Transverse colon (tissue), 3 donors: ENCODE results near the gene SIT1.

Source experiments
- POLR2A ChIP-seq: fragments of 450-650 bp; IDR thresholded peaks from one replicate; pipeline ENCODE4 v1.6.1; 2016; ENCODE audit warnings: antibody characterized with exemption, mild to moderate bottlenecking, moderate library complexity
- TF ChIP-seq, protein P1 (sequence below), 5 experiments: fragments of 200-600 bp in 3 of 5; fragments of 450-650 bp in 2 of 5; sonication (generic) in 3 of 5; IDR thresholded peaks; 1 replicate in 2 of 5; 2 replicates in 3 of 5; pipeline ENCODE4 v1.5.1; 2016 to 2017; ENCODE audit warnings: antibody characterized with exemption in 5 of 5, inconsistent platforms in 3 of 5, mild to moderate bottlenecking in 2 of 5, moderate library complexity in 1 of 5

DNA sequence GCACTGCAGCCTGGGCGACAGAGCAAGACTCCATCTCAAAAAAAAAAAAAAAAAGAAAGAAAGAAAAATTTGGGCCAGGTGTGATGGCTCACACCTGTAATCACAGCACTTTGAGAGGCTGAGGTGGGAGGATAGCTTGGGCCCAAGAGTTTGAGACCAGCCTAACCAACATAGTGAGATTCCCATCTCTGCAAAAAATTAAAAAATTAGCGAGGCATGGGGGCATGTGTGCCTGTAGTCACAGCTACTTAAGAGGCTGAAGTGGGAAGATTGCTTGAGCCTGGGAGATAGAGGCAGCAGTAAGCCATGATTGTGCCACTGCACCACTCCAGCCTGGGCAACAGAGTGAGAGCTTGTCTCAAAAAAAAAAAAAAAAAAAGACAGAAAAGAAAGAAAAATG lies 2.9 kb upstream of the SIT1 start:
- TF ChIP-seq POLR2A = no peak
- TF ChIP-seq, protein P1, sequence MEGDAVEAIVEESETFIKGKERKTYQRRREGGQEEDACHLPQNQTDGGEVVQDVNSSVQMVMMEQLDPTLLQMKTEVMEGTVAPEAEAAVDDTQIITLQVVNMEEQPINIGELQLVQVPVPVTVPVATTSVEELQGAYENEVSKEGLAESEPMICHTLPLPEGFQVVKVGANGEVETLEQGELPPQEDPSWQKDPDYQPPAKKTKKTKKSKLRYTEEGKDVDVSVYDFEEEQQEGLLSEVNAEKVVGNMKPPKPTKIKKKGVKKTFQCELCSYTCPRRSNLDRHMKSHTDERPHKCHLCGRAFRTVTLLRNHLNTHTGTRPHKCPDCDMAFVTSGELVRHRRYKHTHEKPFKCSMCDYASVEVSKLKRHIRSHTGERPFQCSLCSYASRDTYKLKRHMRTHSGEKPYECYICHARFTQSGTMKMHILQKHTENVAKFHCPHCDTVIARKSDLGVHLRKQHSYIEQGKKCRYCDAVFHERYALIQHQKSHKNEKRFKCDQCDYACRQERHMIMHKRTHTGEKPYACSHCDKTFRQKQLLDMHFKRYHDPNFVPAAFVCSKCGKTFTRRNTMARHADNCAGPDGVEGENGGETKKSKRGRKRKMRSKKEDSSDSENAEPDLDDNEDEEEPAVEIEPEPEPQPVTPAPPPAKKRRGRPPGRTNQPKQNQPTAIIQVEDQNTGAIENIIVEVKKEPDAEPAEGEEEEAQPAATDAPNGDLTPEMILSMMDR (IDR thresholded peaks at IDR 0.05) = no peak
